Left forelimb (tissue), 1 donor: ENCODE results near the gene SYNJ2.

Source experiments
- DNase-seq: peaks from one replicate; pipeline ENCODE4 v3.0.0-alpha.2; 2018; ENCODE audit warnings: low spot score

Gene SYNJ2

DNA sequence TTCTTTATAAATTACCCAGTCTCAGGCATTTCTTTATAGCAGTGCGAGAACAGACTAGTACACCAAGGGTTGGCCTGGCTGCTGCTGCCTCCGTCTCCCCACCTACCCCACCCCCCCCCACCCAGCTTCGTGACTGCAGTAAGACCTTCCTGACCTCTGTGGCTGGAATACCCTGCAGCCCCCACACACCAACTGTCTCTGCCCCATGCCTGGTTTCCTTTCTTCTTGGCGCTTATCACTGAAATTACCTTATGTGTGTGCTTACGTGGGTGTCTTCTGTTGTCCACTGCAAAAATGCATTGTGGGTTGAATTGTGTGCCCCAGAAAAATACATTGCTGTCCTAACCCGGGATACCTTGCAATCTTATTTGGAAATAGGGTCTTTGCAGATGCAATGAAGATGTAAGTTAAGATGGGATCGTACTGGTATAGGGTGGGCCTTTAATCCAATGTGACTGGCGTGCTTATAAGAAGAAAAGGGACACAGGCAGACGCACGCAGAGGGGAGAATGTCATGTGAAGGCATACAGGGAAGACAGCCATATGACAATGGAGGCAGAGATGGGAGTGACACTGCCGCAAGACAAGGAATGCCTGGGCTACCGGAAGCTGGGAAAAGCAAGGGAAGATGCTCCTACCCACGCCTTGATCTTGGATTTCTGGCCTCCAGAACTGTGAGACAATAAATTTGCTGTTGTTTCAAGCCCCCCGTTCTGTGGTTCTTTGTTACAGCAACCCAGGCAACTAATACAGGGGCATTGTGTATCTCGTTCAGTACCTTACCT is 15.4 kb downstream of the SYNJ2 start:
- no peak for DNase-seq

DNA sequence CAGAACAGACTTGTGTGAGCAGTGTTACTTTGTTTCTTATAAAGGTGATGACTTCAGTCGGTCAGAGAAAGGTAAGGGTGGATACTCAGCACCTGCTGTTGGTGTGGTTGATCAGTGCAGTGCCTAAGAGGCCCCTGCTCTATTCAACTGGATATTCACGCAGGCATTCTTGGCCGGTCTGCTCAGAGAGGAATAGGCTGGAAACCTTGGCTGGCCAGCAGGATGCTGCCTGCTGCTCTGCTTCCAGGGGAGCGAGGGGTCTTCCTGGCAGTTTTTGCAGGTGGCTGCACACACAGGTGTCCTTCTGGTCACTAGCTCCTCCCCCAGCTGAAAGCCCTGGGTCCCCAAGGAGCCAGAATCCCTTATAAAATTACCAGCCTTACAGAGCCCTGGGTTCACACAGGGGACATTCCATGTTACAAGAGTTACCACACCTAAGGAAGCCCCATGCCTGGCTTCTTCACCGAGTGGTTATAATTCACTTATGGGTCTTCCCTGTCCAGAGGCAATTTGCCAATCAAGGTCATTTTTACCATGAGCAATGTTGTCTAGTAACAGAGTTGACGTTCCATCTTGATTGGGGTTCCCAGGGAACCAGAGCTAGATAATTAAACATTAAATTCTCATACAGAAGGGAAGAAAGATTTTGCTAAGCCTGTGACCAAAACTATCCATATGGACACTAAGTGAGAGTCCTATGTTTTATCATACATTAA is 16.4 kb downstream of the SYNJ2 start:
- DNase-seq: no peak

- DNase-seq: no peak
Measured at GRCh38 chr6:157998707-157999167, 17.1 kb downstream of the SYNJ2 start.

- DNase-seq: no peak
Measured at GRCh38 chr6:157999168-158000051, 17.7 kb downstream of the SYNJ2 start.

- DNase-seq: no peak
Measured at GRCh38 chr6:158000530-158001307, 19.1 kb downstream of the SYNJ2 start.

DNA sequence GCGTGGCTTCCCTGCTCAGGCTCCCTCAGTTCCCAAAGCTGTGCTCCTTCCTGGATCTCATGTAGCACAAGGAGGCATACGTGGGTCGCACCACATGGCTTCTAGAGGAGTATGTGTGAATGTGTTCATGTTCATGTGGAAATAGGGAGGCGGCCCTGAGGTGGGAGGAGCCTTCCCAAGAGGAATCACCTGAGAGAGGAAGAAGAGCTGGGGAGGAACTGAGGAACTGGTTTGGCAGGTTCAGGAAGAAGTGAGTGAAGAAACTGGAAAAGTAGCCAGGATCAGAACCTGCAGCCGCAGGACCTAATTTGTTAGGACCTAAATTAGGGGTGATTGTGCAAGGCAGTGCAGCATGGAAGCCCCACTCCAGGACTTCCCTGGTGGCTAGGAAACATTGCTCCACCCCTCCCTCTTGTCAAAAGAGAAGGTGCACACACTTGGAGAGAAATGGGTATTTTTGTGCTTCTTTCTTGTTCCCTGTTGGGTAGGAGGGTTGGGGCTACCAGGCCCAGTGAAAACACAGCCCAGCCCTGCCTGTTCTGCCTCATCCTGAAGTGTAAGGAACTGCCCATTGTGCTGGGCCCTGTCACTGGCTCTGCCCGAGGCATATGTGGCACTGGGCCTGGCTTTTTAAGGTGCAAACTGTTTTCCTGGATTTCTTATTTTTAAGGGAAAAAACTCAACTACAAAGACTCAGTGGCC is 20.7 kb downstream of the SYNJ2 start:
- DNase-seq: no peak

DNA sequence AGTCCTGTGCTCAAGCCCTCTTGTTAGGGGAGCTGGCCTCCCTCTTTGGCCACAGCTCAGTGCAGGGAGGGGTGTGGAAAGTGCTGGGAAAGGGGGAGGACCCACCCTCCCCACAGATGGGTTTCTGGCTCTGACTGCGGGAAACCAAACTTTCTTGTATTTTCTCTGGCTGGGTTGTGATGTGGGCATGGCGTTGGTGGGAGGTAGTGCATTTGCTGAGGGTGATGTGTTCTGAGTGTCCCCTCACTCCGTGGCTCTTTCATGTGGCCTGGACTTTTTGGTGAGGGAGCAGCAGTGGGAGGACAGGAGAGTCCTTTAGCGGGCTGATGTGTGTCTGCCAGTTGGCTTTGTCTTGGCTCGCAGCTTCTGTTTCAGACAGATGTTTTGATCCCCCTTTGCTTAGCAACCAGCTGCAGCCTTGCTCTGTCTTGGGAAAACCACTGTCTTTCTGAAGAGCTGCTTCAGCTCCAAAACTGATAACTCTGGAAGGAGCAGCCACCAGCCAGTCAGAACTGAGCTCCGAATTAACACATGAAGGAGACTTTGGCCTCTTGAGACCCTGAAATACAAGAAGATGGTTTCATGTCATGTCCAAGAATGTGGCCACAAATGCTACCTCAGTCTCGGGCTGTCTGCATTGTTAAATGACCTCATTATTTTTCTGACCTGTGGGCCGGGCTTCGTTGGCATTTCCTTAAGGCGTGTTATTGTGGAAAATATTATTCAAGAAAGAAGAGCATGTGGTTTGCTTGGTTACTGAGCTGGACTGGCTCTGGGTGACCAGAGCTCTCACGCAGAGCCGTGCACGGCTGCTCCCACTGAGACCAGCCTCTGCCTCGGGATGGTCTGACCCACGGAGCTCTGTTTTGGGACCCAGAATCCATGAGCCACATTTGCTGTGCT is 21.5 kb downstream of the SYNJ2 start:
- DNase-seq: peak; percentile 90

DNA sequence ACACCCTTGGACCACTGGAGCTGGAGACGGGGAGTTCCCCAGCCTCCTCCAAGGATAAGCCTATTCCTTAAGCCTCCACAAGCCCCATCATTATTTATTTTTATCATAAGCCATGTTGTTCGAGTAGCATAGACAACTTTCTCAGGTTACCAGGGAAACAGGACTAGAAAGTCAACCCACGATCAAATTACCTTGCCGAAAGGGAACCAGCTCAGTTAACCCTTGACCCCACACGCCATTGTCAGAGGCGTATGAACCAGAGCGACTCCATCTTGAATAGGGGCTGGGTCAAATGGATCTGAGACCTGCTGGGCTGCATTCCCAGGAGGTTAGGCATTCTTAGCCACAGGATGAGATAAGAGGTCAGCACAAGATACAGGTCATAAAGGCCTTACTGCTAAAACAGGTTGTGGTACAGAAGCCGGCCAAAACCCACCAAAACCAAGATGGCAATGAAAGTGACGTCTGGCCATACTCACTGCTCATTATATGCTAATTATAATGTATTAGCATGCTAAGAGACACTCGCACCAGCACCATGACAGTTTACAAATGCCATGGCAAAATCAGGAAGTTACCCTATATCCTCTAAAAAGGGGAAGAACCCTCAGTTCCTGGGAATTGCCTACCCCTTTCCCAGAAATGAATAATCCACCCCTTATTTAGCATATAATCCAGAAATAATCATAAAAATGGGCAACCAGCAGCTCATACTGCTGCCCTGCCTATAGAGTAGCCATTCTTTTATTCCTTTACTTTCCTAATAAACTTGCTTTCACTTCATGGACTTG is 22.4 kb downstream of the SYNJ2 start:
- no peak for DNase-seq

DNA sequence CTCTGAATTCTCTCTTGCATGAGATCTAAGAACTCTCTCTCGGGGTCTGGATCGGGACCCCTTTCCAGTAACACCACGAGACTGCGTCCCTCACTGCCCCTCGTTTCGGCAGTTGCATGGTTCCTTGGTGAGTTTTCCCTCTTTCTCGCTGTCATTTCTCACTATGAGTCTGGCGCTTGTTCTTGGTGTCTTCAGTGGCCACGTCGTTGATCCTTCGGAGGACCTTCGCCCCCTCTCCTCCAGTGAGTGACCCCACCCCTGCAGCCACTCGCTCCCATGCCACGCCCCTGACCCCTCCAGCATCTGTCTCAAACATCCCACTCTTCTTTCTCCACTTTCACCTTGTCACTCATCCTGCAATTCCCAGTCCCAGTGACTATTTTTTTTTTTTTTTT is 23.0 kb downstream of the SYNJ2 start:
- no peak for DNase-seq

- no peak for DNase-seq
Measured at GRCh38 chr6:158005626-158006180, 24.0 kb downstream of the SYNJ2 start.

DNA sequence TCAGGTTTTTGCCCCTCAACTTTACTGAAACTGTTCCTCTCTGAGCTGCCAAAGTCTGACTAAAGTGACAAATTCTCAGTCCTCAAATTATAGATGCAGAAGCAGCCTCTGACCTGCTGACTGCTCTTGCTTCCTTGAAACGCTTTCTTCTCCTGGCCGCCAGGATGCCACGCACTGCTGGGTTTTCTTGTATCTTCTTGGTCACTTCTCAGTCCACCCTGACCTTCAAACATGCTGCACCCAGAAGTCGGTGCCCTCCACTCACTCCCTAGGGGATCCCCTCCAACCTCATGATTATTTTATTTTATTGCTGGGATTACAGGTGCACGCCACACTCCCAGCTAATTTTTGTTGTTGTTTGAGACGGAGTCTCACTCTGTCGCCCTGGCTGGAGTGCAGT is 24.7 kb downstream of the SYNJ2 start:
- DNase-seq: no peak

DNA sequence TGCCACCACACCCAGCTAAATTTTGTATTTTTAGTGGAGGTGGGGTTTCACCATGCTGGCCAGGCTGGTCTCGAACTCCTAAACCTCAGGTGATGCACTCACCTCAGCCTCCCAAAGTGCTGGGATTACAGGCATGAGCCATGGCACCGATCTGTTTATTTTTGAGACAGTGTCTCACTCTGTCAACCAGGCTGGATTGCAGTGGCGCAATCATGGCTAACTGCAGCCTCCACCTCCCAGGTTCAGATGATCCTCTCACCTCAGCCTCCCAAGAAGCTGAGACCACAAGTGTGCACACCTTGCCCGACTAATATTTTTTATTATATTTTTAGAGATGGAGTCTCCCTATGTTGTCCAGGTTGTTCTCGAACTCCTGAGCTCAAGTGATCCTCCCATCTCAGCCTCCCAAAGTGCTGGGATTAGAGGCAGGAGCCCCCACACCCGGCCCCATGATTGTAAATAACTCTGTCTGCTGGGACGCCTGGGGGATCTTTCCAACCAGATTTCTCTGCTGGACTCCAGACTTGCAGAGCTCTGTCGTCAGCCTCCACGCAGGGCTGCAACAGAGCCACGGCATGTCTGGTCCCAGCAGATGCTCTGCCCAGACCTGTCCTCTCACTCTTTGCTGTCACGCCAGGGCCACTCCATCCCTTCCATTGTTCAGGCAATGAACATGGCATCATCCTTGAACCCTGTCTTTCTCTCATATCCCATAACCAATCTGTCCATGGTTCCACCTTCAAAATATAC is 25.3 kb downstream of the SYNJ2 start:
- DNase-seq: no peak

DNA sequence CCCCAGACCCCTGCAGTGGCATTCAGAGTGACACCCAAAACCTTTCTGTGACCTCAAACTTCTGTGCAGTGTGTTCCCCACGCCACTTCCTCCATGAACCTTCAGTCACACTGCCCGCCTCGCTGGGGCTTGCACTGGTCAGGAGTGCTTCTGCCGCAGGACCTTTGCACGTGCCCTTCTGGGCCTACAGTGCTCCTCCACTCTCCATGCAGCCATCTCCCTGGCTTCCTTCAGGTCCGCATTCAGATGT is 27.1 kb downstream of the SYNJ2 start:
- no peak for DNase-seq

DNA sequence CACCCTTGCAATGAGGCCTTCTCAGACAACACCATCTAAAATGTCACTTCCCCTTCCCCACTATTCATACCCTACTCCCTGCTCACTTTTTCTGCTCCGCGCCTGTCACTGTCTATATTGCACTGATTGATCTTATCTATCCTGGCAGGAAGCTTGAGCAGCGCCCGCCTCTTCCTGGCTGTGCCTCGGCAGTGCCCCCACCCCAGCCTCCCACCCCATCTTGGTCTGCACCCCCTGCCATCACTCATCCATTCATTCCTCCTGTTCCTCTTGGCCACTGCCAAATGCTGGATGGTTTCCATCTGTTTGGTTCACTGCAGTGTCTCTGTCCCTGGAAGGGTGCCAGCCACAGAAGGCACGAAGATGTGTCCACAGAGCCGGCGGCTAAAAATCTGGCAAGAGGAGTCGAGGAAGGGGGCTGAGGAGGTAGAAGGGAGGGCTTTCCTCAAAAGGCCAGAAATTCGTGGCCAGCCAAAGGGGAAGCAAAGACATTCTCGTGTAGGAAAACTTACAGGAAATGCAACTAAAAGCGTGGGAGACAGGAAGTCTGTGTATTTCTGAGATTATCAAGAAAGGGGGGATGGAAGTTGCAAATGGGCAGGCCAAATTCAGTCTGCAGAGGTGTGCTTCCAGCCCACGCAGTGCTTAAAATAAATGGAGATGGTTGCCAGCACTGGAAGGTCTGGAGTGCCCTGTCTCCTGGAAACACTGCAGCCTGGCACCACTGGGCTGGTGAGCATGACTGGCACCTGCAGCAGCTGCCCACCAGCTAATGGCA is 27.6 kb downstream of the SYNJ2 start:
- no peak for DNase-seq

GRCh38 chr6:158009935-158010585 is 28.4 kb downstream of the SYNJ2 start:
- no peak for DNase-seq

GRCh38 chr6:158010591-158011477 is 29.2 kb downstream of the SYNJ2 start:
- DNase-seq: no peak
